A549 (cell line): ENCODE measurements around the gene MVP. TPM values are rescaled to one million over a fixed set of nuclear protein-coding genes. Genes with fewer than 3 reads are reported as not detected.

Source experiments
- ATAC-seq, 2 experiments: fragments of 200-7000 bp in 1 of 2; fragments of >200 bp in 1 of 2; cut with Nextera tagmentation in 1 of 2; cut with Tn5 transposase in 1 of 2; 3 replicates each; pipeline versions ENCODE4 v1.8.0 to v1.9.1; 2018 to 2020; ENCODE audit warnings: mild to moderate bottlenecking in 1 of 2, moderate library complexity in 1 of 2
- CTCF ChIA-PET: fragments of 300-600 bp; sonication (Branson Sonifier 250); formaldehyde crosslinking; extraction: SDS; loops from one replicate; lab custom pipeline; 2021; ENCODE audit warnings: antibody characterized with exemption, inconsistent platforms; lab: Yijun Ruan, JAX
- POLR2A ChIA-PET: fragments of 350-600 bp; formaldehyde crosslinking; extraction: SDS; loops from one replicate; lab custom pipeline; 2021; ENCODE audit warnings: antibody characterized with exemption, inconsistent platforms; lab: Yijun Ruan, JAX
- DNase-seq, 2 experiments: peaks; one replicate each; pipeline versions ENCODE4 v3.0.0 to v3.0.0-alpha.2; 2011 to 2016; ENCODE audit warnings: low read depth in 1 of 2, low spot score in 1 of 2
- FAIRE-seq: peaks from 2 replicates; lab custom pipeline; 2011; peaks lifted over from hg19 to GRCh38; lab: Jason Lieb, UNC
- H3K27ac ChIP-seq, 2 experiments: fragments of >200 bp; sonication (Bioruptor Twin); formaldehyde crosslinking; 3 replicates each; pipeline ENCODE4 v1.5.1; 2016 to 2017
- H3K4me1 ChIP-seq: fragments of >200 bp; sonication (Bioruptor Twin); formaldehyde crosslinking; 3 replicates; pipeline ENCODE4 v1.6.1; 2016
- H3K4me2 ChIP-seq: fragments of >200 bp; sonication (Bioruptor Twin); formaldehyde crosslinking; 3 replicates; pipeline ENCODE4 v1.6.1; 2016
- H3K4me3 ChIP-seq: fragments of >200 bp; sonication (Bioruptor Twin); formaldehyde crosslinking; 3 replicates; pipeline ENCODE4 v1.5.1; 2016
- H3K9me3 ChIP-seq: fragments of >200 bp; sonication (Bioruptor Twin); formaldehyde crosslinking; 3 replicates; pipeline ENCODE4 v1.6.1; 2016
- BHLHE40 ChIP-seq: IDR thresholded peaks from 2 replicates; pipeline ENCODE4 v1.6.1; 2012; ENCODE audit warnings: low read depth, low read length, inconsistent platforms
- EHF ChIP-seq: fragments of 250-450 bp; sonication (Bioruptor Pico); IDR thresholded peaks from 2 replicates; pipeline ENCODE4 v1.5.0; 2020; ENCODE audit warnings: mild to moderate bottlenecking
- ESRRA ChIP-seq: fragments of 150-350 bp; IDR thresholded peaks from 2 replicates; pipeline ENCODE4 v1.6.1; 2014; ENCODE audit warnings: mild to moderate bottlenecking, low read length, borderline replicate concordance
- FOSB ChIP-seq: fragments of 250-450 bp; sonication (Bioruptor Pico); IDR thresholded peaks from 2 replicates; pipeline ENCODE4 v1.5.0; 2020; ENCODE audit warnings: mild to moderate bottlenecking, moderate library complexity
- FOSL2 ChIP-seq, 2 experiments: fragments of 450-650 bp in 1 of 2; fragments of >200 bp in 1 of 2; sonication (Bioruptor Twin) in 1 of 2; formaldehyde crosslinking; IDR thresholded peaks; 2 replicates each; pipeline versions ENCODE4 v1.5.0 to v1.6.1; 2016 to 2020; ENCODE audit warnings: mild to moderate bottlenecking in 1 of 2, moderate library complexity in 1 of 2
- MAFK ChIP-seq: fragments of 450-650 bp; IDR thresholded peaks from 2 replicates; pipeline ENCODE4 v1.6.1; 2014; ENCODE audit not compliant: partially characterized antibody
- NFE2L2 ChIP-seq: fragments of 150-350 bp; conservative IDR thresholded peaks from 2 replicates; pipeline ENCODE4 v1.6.1; 2014; ENCODE audit warnings: low read length
- NR3C1 ChIP-seq: fragments of >200 bp; sonication (Bioruptor Twin); formaldehyde crosslinking; IDR thresholded peaks from 3 replicates; pipeline ENCODE4 v1.6.1; 2017
- RFX5 ChIP-seq: fragments of 450-650 bp; IDR thresholded peaks from 2 replicates; pipeline ENCODE4 v1.7.1; 2014; ENCODE audit warnings: antibody characterized with exemption, mild to moderate bottlenecking, moderate library complexity
- RNF2 ChIP-seq: fragments of 200-600 bp; sonication (generic); IDR thresholded peaks from 2 replicates; pipeline ENCODE4 v1.6.1; 2016; ENCODE audit warnings: low read depth, mild to moderate bottlenecking, antibody characterized with exemption, moderate library complexity, borderline replicate concordance
- ZC3H11A ChIP-seq: fragments of 450-650 bp; IDR thresholded peaks from 2 replicates; pipeline ENCODE4 v1.6.1; 2014; ENCODE audit warnings: antibody characterized with exemption, mild to moderate bottlenecking
- ZFP36 ChIP-seq: fragments of 450-650 bp; IDR thresholded peaks from 2 replicates; pipeline ENCODE4 v1.6.1; 2014; ENCODE audit warnings: borderline replicate concordance; ENCODE audit not compliant: partially characterized antibody
- ZSCAN20 ChIP-seq: fragments of 250-450 bp; sonication (Bioruptor Pico); IDR thresholded peaks from 2 replicates; pipeline ENCODE4 v1.8.0; 2022; ENCODE audit warnings: mild to moderate bottlenecking, moderate library complexity
- WGBS: methylation state at CpG from one replicate; pipeline ENCODE4 v1.1.6; 2017; ENCODE audit errors: missing lambda C conversion rate; 5-methylcytosine and 5-hydroxymethylcytosine counted together
- polyA plus RNA-seq, 4 experiments: library from polyadenylated mRNA; depleted of rRNA in 3 of 4; stranded (reverse); fragments of >200 nt; fragmentation: RNase III in 1 of 4; extraction: RNeasy Plus Mini Kit Qiagen cat#74134 plus additional on column Dnase treatment in 1 of 4; gene quantifications; 2 replicates in 3 of 4; 3 replicates in 1 of 4; pipeline ENCODE4 v1.2.3, GENCODE V29; 2011 to 2017
- TF ChIP-seq, protein P1 (sequence below): fragments of 450-650 bp; IDR thresholded peaks from 2 replicates; pipeline ENCODE4 v1.6.1; 2014; ENCODE audit warnings: antibody characterized with exemption
- TF ChIP-seq, protein P2 (sequence below): fragments of 150-350 bp; IDR thresholded peaks from 2 replicates; pipeline ENCODE4 v1.6.1; 2014; ENCODE audit warnings: low read depth, mild to moderate bottlenecking, low read length
- TF ChIP-seq, protein P3 (sequence below): fragments of 250-450 bp; sonication (Bioruptor Pico); IDR thresholded peaks from 2 replicates; pipeline ENCODE4 v1.5.0; 2021; ENCODE audit warnings: mild to moderate bottlenecking, moderate library complexity, borderline replicate concordance
- TF ChIP-seq, protein P4 (sequence below): fragments of >200 bp; sonication (Bioruptor Twin); formaldehyde crosslinking; IDR thresholded peaks from 3 replicates; pipeline ENCODE4 v1.5.1; 2016
- TF ChIP-seq, protein P5 (sequence below): IDR thresholded peaks from 2 replicates; pipeline ENCODE4 v1.6.1; 2012; ENCODE audit warnings: low read depth, borderline replicate concordance

Gene MVP
- polyA plus RNA-seq, 2 of the 4 experiments (the other 2 are of a cell fraction), result 73.3 to 106 TPM

DNA sequence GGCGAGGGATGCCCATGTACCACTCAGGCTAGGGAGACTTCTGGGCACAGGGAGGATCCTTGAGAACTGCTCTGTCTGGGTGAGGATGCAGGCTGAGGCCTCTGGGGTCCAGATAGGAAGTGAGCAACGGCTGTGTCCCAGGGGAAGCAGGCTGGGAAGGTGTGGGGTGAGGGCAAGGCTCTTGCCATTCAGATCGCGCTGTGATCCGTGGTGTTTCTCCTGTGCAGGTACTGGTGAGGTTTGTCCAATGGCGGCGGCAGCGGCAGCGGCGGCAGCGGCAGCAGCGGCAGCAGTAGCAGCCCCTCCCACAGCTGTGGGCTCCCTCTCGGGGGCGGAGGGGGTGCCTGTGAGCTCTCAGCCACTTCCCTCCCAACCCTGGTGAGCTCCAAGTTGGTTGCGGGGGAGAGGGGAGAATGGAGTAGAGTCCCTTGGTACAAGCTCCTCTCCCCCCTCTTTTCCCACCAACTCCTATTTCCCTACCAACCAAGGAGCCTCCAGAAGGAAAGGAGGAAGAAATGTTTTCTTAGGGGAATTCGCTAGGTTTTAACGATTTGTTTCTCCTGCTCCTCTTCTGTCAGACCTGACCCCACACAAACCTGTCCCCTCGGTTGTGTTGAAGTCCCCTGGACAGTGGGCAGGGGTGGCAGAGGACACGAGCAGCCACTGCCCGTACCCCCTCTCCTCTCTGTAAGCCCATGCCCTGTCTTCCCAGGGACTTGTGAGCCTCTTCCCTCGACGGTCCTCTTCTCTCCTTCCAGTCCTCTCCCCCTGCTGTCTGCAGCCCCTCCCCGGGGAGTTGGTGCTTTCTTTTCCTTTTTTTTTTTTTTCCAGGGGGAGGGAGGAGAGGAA lies 10.2 kb upstream of the MVP start (continued):
- TF ChIP-seq BHLHE40, result no peak
- TF ChIP-seq ESRRA, result no peak
- no peak for TF ChIP-seq ZSCAN20 (CRISPR knock-in tag)

DNA sequence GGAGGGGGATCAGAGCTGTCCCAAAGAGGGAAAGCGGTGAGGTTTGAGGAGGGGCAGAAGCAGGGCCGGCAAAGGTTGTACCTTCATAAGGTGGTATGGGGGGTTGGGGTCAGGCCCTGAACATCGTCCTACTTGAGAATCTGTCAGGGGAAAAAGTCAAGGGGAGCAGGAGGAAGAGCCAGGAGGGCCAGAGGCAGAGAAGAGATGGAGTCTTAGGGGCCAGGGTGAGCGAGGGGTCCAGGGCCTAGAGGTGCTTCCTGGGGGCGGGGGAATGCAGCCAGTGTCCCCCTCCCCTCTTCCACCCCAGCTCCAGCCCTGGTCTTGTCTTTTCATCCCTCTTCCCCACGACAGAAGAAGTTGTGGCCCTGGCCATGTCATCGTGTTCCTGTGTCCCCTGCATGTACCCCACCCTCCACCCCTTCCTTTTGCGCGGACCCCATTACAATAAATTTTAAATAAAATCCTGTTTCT lies 9.5 kb upstream of the MVP start:
- no peaks in the 10 kb centered on the region for H3K9me3 ChIP-seq
- CTCF ChIA-PET, result interaction anchor here (1.0 to 24.4 kb wide), 3 partner anchors 8 to 34 kb away, joined by 3 to 568 read pairs (median 3); partner anchors contain the start of gene MVP
- peak overlapping the region in 1 of 2 experiments; percentile 98; a peak in 4 of 6 replicates for H3K27ac ChIP-seq
- no peak for DNase-seq
- H3K4me3 ChIP-seq, result no peak overlapping the region
- no peak for ATAC-seq
- H3K4me1 ChIP-seq, result peaks cover 47% of the 10 kb centered on the region
- FAIRE-seq, result no peak
- TF ChIP-seq RFX5 (no peak), NFE2L2 (no peak), RNF2 (no peak), ZFP36 (no peak), FOSB (no peak), MAFK (no peak), FOSL2 (IDR thresholded peaks at IDR 0.05) (no peak), FOSL2 (CRISPR knock-in tag; IDR thresholded peaks at IDR 0.05) (no peak), NR3C1 (no peak), EHF (no peak), ZC3H11A (no peak)
- TF ChIP-seq, protein P1, sequence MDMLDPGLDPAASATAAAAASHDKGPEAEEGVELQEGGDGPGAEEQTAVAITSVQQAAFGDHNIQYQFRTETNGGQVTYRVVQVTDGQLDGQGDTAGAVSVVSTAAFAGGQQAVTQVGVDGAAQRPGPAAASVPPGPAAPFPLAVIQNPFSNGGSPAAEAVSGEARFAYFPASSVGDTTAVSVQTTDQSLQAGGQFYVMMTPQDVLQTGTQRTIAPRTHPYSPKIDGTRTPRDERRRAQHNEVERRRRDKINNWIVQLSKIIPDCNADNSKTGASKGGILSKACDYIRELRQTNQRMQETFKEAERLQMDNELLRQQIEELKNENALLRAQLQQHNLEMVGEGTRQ, result no peak
- TF ChIP-seq, protein P2, sequence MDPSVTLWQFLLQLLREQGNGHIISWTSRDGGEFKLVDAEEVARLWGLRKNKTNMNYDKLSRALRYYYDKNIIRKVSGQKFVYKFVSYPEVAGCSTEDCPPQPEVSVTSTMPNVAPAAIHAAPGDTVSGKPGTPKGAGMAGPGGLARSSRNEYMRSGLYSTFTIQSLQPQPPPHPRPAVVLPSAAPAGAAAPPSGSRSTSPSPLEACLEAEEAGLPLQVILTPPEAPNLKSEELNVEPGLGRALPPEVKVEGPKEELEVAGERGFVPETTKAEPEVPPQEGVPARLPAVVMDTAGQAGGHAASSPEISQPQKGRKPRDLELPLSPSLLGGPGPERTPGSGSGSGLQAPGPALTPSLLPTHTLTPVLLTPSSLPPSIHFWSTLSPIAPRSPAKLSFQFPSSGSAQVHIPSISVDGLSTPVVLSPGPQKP, result no peak
- TF ChIP-seq, protein P3, sequence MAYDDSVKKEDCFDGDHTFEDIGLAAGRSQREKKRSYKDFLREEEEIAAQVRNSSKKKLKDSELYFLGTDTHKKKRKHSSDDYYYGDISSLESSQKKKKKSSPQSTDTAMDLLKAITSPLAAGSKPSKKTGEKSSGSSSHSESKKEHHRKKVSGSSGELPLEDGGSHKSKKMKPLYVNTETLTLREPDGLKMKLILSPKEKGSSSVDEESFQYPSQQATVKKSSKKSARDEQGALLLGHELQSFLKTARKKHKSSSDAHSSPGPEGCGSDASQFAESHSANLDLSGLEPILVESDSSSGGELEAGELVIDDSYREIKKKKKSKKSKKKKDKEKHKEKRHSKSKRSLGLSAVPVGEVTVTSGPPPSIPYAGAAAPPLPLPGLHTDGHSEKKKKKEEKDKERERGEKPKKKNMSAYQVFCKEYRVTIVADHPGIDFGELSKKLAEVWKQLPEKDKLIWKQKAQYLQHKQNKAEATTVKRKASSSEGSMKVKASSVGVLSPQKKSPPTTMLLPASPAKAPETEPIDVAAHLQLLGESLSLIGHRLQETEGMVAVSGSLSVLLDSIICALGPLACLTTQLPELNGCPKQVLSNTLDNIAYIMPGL (CRISPR knock-in tag), result no peak
- TF ChIP-seq, protein P4, sequence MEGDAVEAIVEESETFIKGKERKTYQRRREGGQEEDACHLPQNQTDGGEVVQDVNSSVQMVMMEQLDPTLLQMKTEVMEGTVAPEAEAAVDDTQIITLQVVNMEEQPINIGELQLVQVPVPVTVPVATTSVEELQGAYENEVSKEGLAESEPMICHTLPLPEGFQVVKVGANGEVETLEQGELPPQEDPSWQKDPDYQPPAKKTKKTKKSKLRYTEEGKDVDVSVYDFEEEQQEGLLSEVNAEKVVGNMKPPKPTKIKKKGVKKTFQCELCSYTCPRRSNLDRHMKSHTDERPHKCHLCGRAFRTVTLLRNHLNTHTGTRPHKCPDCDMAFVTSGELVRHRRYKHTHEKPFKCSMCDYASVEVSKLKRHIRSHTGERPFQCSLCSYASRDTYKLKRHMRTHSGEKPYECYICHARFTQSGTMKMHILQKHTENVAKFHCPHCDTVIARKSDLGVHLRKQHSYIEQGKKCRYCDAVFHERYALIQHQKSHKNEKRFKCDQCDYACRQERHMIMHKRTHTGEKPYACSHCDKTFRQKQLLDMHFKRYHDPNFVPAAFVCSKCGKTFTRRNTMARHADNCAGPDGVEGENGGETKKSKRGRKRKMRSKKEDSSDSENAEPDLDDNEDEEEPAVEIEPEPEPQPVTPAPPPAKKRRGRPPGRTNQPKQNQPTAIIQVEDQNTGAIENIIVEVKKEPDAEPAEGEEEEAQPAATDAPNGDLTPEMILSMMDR, result no peak
- TF ChIP-seq, protein P5, sequence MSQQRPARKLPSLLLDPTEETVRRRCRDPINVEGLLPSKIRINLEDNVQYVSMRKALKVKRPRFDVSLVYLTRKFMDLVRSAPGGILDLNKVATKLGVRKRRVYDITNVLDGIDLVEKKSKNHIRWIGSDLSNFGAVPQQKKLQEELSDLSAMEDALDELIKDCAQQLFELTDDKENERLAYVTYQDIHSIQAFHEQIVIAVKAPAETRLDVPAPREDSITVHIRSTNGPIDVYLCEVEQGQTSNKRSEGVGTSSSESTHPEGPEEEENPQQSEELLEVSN, result no peak
- peak overlapping the region; percentile 94 for H3K4me2 ChIP-seq
- POLR2A ChIA-PET, result interaction anchor here (0.6 kb wide), 1 partner anchor 106 kb away, joined by 3 read pairs; no protein-coding TSS in a partner anchor
- 23% methylated on average over 9 of the region's 9 CpGs for WGBS
